ENCODE data around the gene MYH7B. TPM values are rescaled to one million over a fixed set of nuclear protein-coding genes. Genes with fewer than 3 reads are reported as not detected.

MYH7B gene
- total RNA-seq, 1 donor from 2014 or later: 0.30 TPM

DNA sequence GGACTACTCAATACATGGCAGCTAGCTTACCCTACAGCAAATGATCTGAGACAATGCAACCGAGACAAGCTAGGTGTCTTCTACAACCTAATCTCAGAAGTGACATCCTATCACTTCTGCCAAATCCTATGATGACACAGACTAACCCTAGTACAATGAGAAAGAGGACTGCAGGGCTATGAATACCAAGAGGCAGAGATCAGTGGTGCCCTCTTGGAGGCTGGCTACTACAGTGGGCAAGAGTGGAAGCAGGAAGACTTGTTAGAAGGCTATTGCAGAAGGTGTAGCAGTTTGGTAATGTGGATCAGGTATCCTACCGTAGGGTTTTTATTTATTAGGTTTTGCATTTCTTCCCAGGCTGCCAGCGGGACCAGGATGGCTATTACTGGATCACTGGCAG is 30.3 kb upstream of the MYH7B start:
- H3K9me3 Mint-ChIP-seq (ENCODE audit: low read depth): no peaks in the 10 kb centered on the region
- no peaks in the 10 kb centered on the region for H3K27me3 Mint-ChIP-seq (ENCODE audit: low read depth)
- H3K27ac Mint-ChIP-seq (ENCODE audit: unreplicated experiment): no peak overlapping the region
- DNase-seq (ENCODE audit: low spot score): no peak
- TF ChIP-seq, protein P1, sequence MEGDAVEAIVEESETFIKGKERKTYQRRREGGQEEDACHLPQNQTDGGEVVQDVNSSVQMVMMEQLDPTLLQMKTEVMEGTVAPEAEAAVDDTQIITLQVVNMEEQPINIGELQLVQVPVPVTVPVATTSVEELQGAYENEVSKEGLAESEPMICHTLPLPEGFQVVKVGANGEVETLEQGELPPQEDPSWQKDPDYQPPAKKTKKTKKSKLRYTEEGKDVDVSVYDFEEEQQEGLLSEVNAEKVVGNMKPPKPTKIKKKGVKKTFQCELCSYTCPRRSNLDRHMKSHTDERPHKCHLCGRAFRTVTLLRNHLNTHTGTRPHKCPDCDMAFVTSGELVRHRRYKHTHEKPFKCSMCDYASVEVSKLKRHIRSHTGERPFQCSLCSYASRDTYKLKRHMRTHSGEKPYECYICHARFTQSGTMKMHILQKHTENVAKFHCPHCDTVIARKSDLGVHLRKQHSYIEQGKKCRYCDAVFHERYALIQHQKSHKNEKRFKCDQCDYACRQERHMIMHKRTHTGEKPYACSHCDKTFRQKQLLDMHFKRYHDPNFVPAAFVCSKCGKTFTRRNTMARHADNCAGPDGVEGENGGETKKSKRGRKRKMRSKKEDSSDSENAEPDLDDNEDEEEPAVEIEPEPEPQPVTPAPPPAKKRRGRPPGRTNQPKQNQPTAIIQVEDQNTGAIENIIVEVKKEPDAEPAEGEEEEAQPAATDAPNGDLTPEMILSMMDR (IDR thresholded peaks at IDR 0.05): no peak
- no peak overlapping the region for H3K4me3 Mint-ChIP-seq (ENCODE audit: unreplicated experiment)
- peaks cover 36% of the 10 kb centered on the region for H3K36me3 Mint-ChIP-seq (ENCODE audit: low read depth)
- peaks cover 4% of the 10 kb centered on the region for H3K4me1 Mint-ChIP-seq (ENCODE audit: low read depth)

DNA sequence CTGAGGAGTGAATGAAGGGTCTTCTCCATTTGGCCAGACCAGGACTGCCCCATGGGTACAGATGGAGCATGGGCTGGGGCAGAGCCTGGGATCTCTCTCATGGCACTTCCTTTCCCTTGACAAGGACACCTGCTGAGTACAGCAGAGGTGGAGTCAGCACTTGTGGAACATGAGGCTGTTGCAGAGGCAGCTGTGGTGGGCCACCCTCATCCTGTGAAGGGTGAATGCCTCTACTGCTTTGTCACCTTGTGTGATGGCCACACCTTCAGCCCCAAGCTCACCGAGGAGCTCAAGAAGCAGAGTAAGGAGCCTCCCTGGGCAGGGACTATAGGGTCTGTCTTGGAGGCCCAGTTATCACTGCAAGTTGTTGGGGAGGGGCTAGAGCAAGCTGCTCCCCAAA is 29.7 kb upstream of the MYH7B start:
- Mint-ChIP-seq H3K27ac (ENCODE audit: unreplicated experiment) (no peak overlapping the region), H3K4me3 (ENCODE audit: unreplicated experiment) (no peak overlapping the region), H3K4me1 (ENCODE audit: low read depth) (peaks cover 4% of the 10 kb centered on the region), H3K9me3 (ENCODE audit: low read depth) (no peaks in the 10 kb centered on the region), H3K27me3 (ENCODE audit: low read depth) (no peaks in the 10 kb centered on the region), H3K36me3 (ENCODE audit: low read depth) (peaks cover 39% of the 10 kb centered on the region)
- DNase-seq (ENCODE audit: low spot score): no peak
- TF ChIP-seq, protein P1 (IDR thresholded peaks at IDR 0.05): no peak

DNA sequence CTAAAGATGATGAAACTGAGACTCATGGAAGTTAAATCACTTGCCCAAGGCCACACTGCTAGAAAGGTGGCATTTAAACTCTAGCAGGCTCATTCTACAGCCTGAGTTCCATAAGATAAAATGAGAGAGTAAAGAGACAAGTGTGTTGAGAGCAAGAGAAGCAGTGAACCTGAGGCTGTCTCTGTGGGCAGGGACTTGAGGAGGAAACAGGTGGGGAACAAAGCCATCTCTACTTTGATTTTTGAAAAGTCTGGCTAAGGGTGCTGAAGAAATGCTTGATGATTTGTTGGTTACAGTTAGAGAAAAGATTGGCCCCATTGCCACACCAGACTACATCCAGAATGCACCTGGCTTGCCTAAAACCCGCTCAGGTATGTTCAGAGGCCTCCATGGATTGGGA is 29.1 kb upstream of the MYH7B start:
- H3K4me1 Mint-ChIP-seq (ENCODE audit: low read depth): peaks cover 4% of the 10 kb centered on the region
- H3K4me3 Mint-ChIP-seq (ENCODE audit: unreplicated experiment): no peak overlapping the region
- no peak for DNase-seq (ENCODE audit: low spot score)
- H3K36me3 Mint-ChIP-seq (ENCODE audit: low read depth): peaks cover 38% of the 10 kb centered on the region
- H3K27me3 Mint-ChIP-seq (ENCODE audit: low read depth): no peaks in the 10 kb centered on the region
- no peaks in the 10 kb centered on the region for H3K9me3 Mint-ChIP-seq (ENCODE audit: low read depth)
- peak overlapping the region; percentile 3 for H3K27ac Mint-ChIP-seq (ENCODE audit: unreplicated experiment)
- TF ChIP-seq, protein P1 (IDR thresholded peaks at IDR 0.05): no peak

DNA sequence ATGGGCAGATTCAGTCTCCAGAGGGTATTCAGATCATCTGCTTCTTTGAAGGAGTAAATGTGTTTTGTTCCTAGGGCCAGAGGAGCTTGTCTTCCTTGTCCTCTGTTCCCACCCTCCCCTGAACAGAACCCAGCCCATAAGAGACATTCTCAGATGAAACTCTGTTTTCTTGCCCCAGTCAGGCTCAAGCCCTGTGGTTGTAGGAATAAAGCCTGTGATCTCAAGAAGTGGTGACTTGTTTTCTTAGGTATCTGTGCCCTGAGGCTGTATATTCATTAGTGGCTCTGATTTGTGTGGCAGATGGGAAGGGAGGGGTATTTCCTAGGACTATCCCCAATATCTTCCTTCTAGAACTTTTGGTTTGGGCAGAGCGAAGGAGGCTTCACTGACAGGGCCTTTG is 27.9 kb upstream of the MYH7B start:
- Mint-ChIP-seq H3K27ac (ENCODE audit: unreplicated experiment) (no peak overlapping the region), H3K27me3 (ENCODE audit: low read depth) (no peaks in the 10 kb centered on the region), H3K36me3 (ENCODE audit: low read depth) (peaks cover 45% of the 10 kb centered on the region), H3K4me3 (ENCODE audit: unreplicated experiment) (no peak overlapping the region), H3K4me1 (ENCODE audit: low read depth) (peaks cover 4% of the 10 kb centered on the region), H3K9me3 (ENCODE audit: low read depth) (no peaks in the 10 kb centered on the region)
- TF ChIP-seq, protein P1 (IDR thresholded peaks at IDR 0.05): no peak
- DNase-seq (ENCODE audit: low spot score): no peak

DNA sequence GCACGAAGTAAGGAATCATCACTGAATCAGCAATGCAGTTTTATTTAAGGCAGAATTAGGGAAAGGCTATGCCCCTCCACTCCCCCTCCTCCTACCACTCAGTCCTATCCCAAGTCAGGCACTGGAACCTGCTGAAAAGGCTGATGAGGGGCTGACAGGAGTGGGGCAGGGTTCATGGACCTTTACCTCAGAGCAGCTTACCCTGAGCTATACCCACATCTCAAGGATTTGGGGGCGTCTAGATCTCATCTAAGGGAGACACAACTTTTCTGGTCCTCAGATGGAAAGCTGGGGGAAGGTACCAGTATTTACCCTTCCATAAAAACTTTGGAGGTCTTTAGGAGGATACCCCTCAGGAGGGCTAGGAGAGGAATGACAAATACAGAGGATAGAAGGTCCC is 27.3 kb upstream of the MYH7B start:
- H3K9me3 Mint-ChIP-seq (ENCODE audit: low read depth): no peaks in the 10 kb centered on the region

More for the DNA sequence above, 27.3 kb upstream of the MYH7B start:
- Mint-ChIP-seq H3K36me3 (ENCODE audit: low read depth) (peaks cover 48% of the 10 kb centered on the region), H3K4me3 (ENCODE audit: unreplicated experiment) (no peak overlapping the region), H3K27ac (ENCODE audit: unreplicated experiment) (no peak overlapping the region), H3K4me1 (ENCODE audit: low read depth) (peaks cover 4% of the 10 kb centered on the region), H3K27me3 (ENCODE audit: low read depth) (no peaks in the 10 kb centered on the region)
- no peak for DNase-seq (ENCODE audit: low spot score)
- TF ChIP-seq, protein P1 (IDR thresholded peaks at IDR 0.05): no peak

All from chondrocyte (in vitro differentiated cells).